ENCODE data around the gene S100P.

DNA sequence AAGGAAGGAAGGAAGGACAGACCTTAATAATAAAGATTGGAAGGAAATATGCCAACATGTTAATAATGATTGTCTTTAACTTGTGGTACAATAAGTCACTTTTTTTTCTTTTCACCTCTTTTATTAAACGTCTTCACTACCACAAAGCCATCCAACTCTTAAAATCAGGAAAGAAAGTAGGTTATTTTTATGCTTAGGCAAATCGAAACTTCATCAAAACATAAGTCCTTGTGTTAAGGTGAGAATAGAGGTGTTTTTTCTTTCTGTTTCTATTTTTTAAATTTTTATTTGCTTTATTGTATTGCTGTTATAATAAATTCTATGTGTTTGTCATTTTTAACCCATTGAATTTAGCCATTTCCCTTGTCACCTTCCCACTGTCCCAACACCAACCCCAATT is 48.8 kb downstream of the S100P start:
- TF ChIP-seq EZH2 (IDR thresholded peaks at IDR 0.05; ENCODE audit: borderline replicate concordance, low read depth, low read length, poor library complexity, severe bottlenecking), result no peak
- TF ChIP-seq, protein P1, sequence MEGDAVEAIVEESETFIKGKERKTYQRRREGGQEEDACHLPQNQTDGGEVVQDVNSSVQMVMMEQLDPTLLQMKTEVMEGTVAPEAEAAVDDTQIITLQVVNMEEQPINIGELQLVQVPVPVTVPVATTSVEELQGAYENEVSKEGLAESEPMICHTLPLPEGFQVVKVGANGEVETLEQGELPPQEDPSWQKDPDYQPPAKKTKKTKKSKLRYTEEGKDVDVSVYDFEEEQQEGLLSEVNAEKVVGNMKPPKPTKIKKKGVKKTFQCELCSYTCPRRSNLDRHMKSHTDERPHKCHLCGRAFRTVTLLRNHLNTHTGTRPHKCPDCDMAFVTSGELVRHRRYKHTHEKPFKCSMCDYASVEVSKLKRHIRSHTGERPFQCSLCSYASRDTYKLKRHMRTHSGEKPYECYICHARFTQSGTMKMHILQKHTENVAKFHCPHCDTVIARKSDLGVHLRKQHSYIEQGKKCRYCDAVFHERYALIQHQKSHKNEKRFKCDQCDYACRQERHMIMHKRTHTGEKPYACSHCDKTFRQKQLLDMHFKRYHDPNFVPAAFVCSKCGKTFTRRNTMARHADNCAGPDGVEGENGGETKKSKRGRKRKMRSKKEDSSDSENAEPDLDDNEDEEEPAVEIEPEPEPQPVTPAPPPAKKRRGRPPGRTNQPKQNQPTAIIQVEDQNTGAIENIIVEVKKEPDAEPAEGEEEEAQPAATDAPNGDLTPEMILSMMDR (conservative IDR thresholded peaks at IDR 0.05; ENCODE audit: low read depth, low read length), result no peak

Measured in A673 (cell line).